Measurements from ENCODE around the gene PDE7B.

PDE7B gene

GRCh38 chr6:136226674-136227377, 375.3 kb downstream of the PDE7B start:
- no peak for DNase-seq (ENCODE audit: low read depth, low spot score)

GRCh38 chr6:136228814-136229213, 377.3 kb downstream of the PDE7B start:
- no peak for DNase-seq (ENCODE audit: low read depth, low spot score)

- DNase-seq (ENCODE audit: low read depth, low spot score), result no peak
Observed at GRCh38 chr6:136230219-136230853, 378.8 kb downstream of the PDE7B start.

- no peak for DNase-seq (ENCODE audit: low read depth, low spot score)
Observed at GRCh38 chr6:136232701-136233100, 381.2 kb downstream of the PDE7B start.

- peak; percentile 42 for DNase-seq (ENCODE audit: low read depth, low spot score)
Observed at GRCh38 chr6:136235233-136235564, 383.7 kb downstream of the PDE7B start.

GRCh38 chr6:136236466-136237293, 385.2 kb downstream of the PDE7B start:
- DNase-seq (ENCODE audit: low read depth, low spot score), result no peak

- no peak for DNase-seq (ENCODE audit: low read depth, low spot score)
Observed at GRCh38 chr6:136244061-136244616, 392.6 kb downstream of the PDE7B start.
